Keratinocyte (primary cell): ENCODE results near the gene GRAMD1A.

ENCODE experiments used
- CTCF ChIP-seq, 3 experiments: IDR thresholded peaks in 1 of 3; conservative IDR thresholded peaks in 1 of 3; optimal IDR thresholded peaks in 1 of 3; 2 replicates in 2 of 3; 3 replicates in 1 of 3; pipeline versions ENCODE3 to v1.5.1; 2011; ENCODE audit warnings: low read length in 3 of 3, mild to moderate bottlenecking in 3 of 3, moderate library complexity in 2 of 3, control low read depth in 1 of 3, inconsistent platforms in 1 of 3; ENCODE audit not compliant: insufficient read depth in 2 of 3; ENCODE audit errors: extremely low read depth in 1 of 3
- EZH2 ChIP-seq: IDR thresholded peaks from one replicate; pipeline ENCODE4 v1.6.1; 2012; ENCODE audit warnings: inconsistent platforms, mild to moderate bottlenecking, low read length, moderate library complexity

- TF ChIP-seq CTCF (optimal IDR thresholded peaks at IDR 0.05 in 1 of 3, IDR thresholded peaks at IDR 0.05 in 1 of 3, conservative IDR thresholded peaks at IDR 0.05 in 1 of 3; ENCODE audit: extremely low read depth in 1 of 3, insufficient read depth in 2 of 3, low read length in 3 of 3): no peak
- TF ChIP-seq EZH2: no peak
These were observed 23.5 kb upstream of the GRAMD1A start for GRCh38 chr19:34976611-34977010.
